ENCODE results near the gene USP28.

USP28 gene

GRCh38 chr11:113859665-113860064 lies 15.7 kb downstream of the USP28 start:
- no peak for ATAC-seq
- Mint-ChIP-seq H3K27ac (no peak overlapping the region), H3K9me3 (no peaks in the 10 kb centered on the region), H3K4me3 (no peak overlapping the region), H3K4me1 (peaks cover 22% of the 10 kb centered on the region), H3K27me3 (no peaks in the 10 kb centered on the region)
- no peak for DNase-seq

- DNase-seq (no peak), ATAC-seq (no peak)
- no peak overlapping the region for H3K4me3 Mint-ChIP-seq
- H3K27me3 Mint-ChIP-seq: no peaks in the 10 kb centered on the region
- H3K9me3 Mint-ChIP-seq: no peaks in the 10 kb centered on the region
- H3K27ac Mint-ChIP-seq: no peak overlapping the region
- peaks cover 15% of the 10 kb centered on the region for H3K4me1 Mint-ChIP-seq
Measured at GRCh38 chr11:113856966-113857759, 18.2 kb downstream of the USP28 start.

GRCh38 chr11:113855803-113856202 lies 19.6 kb downstream of the USP28 start:
- Mint-ChIP-seq H3K27ac (no peak overlapping the region), H3K4me3 (no peak overlapping the region), H3K4me1 (peaks cover 9% of the 10 kb centered on the region), H3K27me3 (no peaks in the 10 kb centered on the region), H3K9me3 (no peaks in the 10 kb centered on the region)
- DNase-seq: no peak
- no peak for ATAC-seq

GRCh38 chr11:113850188-113850587 lies 25.2 kb downstream of the USP28 start:
- H3K27ac Mint-ChIP-seq: peak overlapping the region in 1 of 2 donors; percentile 46
- no peaks in the 10 kb centered on the region for H3K27me3 Mint-ChIP-seq
- no peak overlapping the region for H3K4me3 Mint-ChIP-seq

GRCh38 chr11:113849713-113850112 lies 25.7 kb downstream of the USP28 start:
- no peaks in the 10 kb centered on the region for H3K4me1 Mint-ChIP-seq
- H3K9me3 Mint-ChIP-seq: no peaks in the 10 kb centered on the region
- H3K27me3 Mint-ChIP-seq: no peaks in the 10 kb centered on the region
- ATAC-seq (no peak), DNase-seq (no peak)
- H3K27ac Mint-ChIP-seq: no peak overlapping the region
- no peak overlapping the region for H3K4me3 Mint-ChIP-seq

More at GRCh38 chr11:113850188-113850587, 25.2 kb downstream of the USP28 start:
- no peaks in the 10 kb centered on the region for H3K4me1 Mint-ChIP-seq
- no peak for ATAC-seq
- no peaks in the 10 kb centered on the region for H3K9me3 Mint-ChIP-seq
- no peak for DNase-seq

GRCh38 chr11:113847580-113847979 lies 27.8 kb downstream of the USP28 start:
- H3K4me1 Mint-ChIP-seq: no peaks in the 10 kb centered on the region
- no peak for ATAC-seq
- H3K9me3 Mint-ChIP-seq: no peaks in the 10 kb centered on the region
- DNase-seq: no peak
- no peak overlapping the region for H3K4me3 Mint-ChIP-seq
- H3K27ac Mint-ChIP-seq: no peak overlapping the region
- no peaks in the 10 kb centered on the region for H3K27me3 Mint-ChIP-seq

GRCh38 chr11:113847111-113847510 lies 28.3 kb downstream of the USP28 start:
- ATAC-seq (no peak), DNase-seq (no peak)
- H3K4me1 Mint-ChIP-seq: no peaks in the 10 kb centered on the region
- no peaks in the 10 kb centered on the region for H3K9me3 Mint-ChIP-seq
- H3K27me3 Mint-ChIP-seq: no peaks in the 10 kb centered on the region
- no peak overlapping the region for H3K27ac Mint-ChIP-seq
- no peak overlapping the region for H3K4me3 Mint-ChIP-seq

- no peak for ATAC-seq
- H3K4me3 Mint-ChIP-seq: no peak overlapping the region
- DNase-seq: no peak
- H3K27me3 Mint-ChIP-seq: no peaks in the 10 kb centered on the region
- peaks cover 8% of the 10 kb centered on the region for H3K4me1 Mint-ChIP-seq
- peak overlapping the region; percentile 31 to 59 for H3K27ac Mint-ChIP-seq
- no peaks in the 10 kb centered on the region for H3K9me3 Mint-ChIP-seq
Measured at GRCh38 chr11:113841691-113842090, 33.7 kb downstream of the USP28 start.

GRCh38 chr11:113840932-113841664 lies 34.3 kb downstream of the USP28 start:
- Mint-ChIP-seq H3K9me3 (no peaks in the 10 kb centered on the region), H3K27me3 (no peaks in the 10 kb centered on the region), H3K4me1 (peaks cover 8% of the 10 kb centered on the region), H3K4me3 (no peak overlapping the region), H3K27ac (peak overlapping the region; percentile 27 to 59)
- DNase-seq (no peak), ATAC-seq (no peak)

- Mint-ChIP-seq H3K27ac (no peak overlapping the region), H3K4me3 (no peak overlapping the region), H3K4me1 (peaks cover 8% of the 10 kb centered on the region), H3K27me3 (no peaks in the 10 kb centered on the region), H3K9me3 (no peaks in the 10 kb centered on the region)
- no peak for ATAC-seq
- DNase-seq: no peak
Measured at GRCh38 chr11:113839842-113840241, 35.5 kb downstream of the USP28 start.

- ATAC-seq (no peak), DNase-seq (no peak)
- H3K27ac Mint-ChIP-seq: no peak overlapping the region
- peaks cover 8% of the 10 kb centered on the region for H3K4me1 Mint-ChIP-seq
- H3K9me3 Mint-ChIP-seq: no peaks in the 10 kb centered on the region
- H3K27me3 Mint-ChIP-seq: no peaks in the 10 kb centered on the region
- no peak overlapping the region for H3K4me3 Mint-ChIP-seq
Measured at GRCh38 chr11:113838005-113838404, 37.4 kb downstream of the USP28 start.

GRCh38 chr11:113835306-113835705 lies 40.1 kb downstream of the USP28 start:
- Mint-ChIP-seq H3K27ac (no peak overlapping the region), H3K4me3 (no peak overlapping the region), H3K27me3 (no peaks in the 10 kb centered on the region), H3K4me1 (no peaks in the 10 kb centered on the region), H3K9me3 (no peaks in the 10 kb centered on the region)
- DNase-seq (no peak), ATAC-seq (no peak)

GRCh38 chr11:113833151-113833550 lies 42.2 kb downstream of the USP28 start:
- DNase-seq (no peak), ATAC-seq (no peak)
- Mint-ChIP-seq H3K9me3 (no peaks in the 10 kb centered on the region), H3K4me3 (no peak overlapping the region), H3K27me3 (no peaks in the 10 kb centered on the region), H3K27ac (peak overlapping the region in 1 of 2 donors; percentile 50), H3K4me1 (no peaks in the 10 kb centered on the region)

- H3K27me3 Mint-ChIP-seq: no peaks in the 10 kb centered on the region
- no peak overlapping the region for H3K27ac Mint-ChIP-seq
- DNase-seq: no peak
- no peaks in the 10 kb centered on the region for H3K4me1 Mint-ChIP-seq
- ATAC-seq: no peak
- H3K4me3 Mint-ChIP-seq: no peak overlapping the region
- H3K9me3 Mint-ChIP-seq: no peaks in the 10 kb centered on the region
Measured at GRCh38 chr11:113831314-113831713, 44.1 kb downstream of the USP28 start.

GRCh38 chr11:113829751-113830150 lies 45.6 kb downstream of the USP28 start:
- no peak for DNase-seq
- Mint-ChIP-seq H3K9me3 (no peaks in the 10 kb centered on the region), H3K4me1 (no peaks in the 10 kb centered on the region), H3K4me3 (no peak overlapping the region), H3K27me3 (no peaks in the 10 kb centered on the region), H3K27ac (no peak overlapping the region)
- no peak for ATAC-seq

- no peak overlapping the region for H3K27ac Mint-ChIP-seq
- ATAC-seq: no peak
- no peaks in the 10 kb centered on the region for H3K4me1 Mint-ChIP-seq
- H3K27me3 Mint-ChIP-seq: no peaks in the 10 kb centered on the region
- no peak for DNase-seq
- H3K9me3 Mint-ChIP-seq: no peaks in the 10 kb centered on the region
- H3K4me3 Mint-ChIP-seq: no peak overlapping the region
Measured at GRCh38 chr11:113828191-113828590, 47.2 kb downstream of the USP28 start.

All from stimulated activated naive CD8-positive, alpha-beta T cell treated with anti-CD3 and anti-CD28 coated beads, Interleukin-15, amount 100 ng/mL, for 72 hours (primary cell).